WTC11 (cell line): Measurements from ENCODE around the gene NECAB3.
A peak's percentile ranks its signal among the peaks of the same experiment; 100 is the strongest.

ENCODE experiments used
- CTCF ChIP-seq: fragments of 200-600 bp; IDR thresholded peaks from 2 replicates; pipeline ENCODE4 v1.8.0; 2022; ENCODE audit warnings: antibody characterized with exemption
- FOXJ3 ChIP-seq: sonication (generic); formaldehyde crosslinking; IDR thresholded peaks from 2 replicates; pipeline ENCODE4 v1.9.0; 2021; ENCODE audit warnings: missing genetic modification reagents, mild to moderate bottlenecking, borderline replicate concordance
- FOXP1 ChIP-seq: sonication (generic); formaldehyde crosslinking; IDR thresholded peaks from 2 replicates; pipeline ENCODE4 v1.8.0; 2022; ENCODE audit warnings: missing genetic modification reagents, mild to moderate bottlenecking, moderate library complexity, borderline replicate concordance
- NFE2L1 ChIP-seq: sonication (generic); formaldehyde crosslinking; IDR thresholded peaks from 2 replicates; pipeline ENCODE4 v1.8.1; 2023; ENCODE audit warnings: missing genetic modification reagents
- NFYB ChIP-seq: sonication (generic); formaldehyde crosslinking; conservative IDR thresholded peaks from 2 replicates; pipeline ENCODE4 v1.8.0; 2022; ENCODE audit warnings: low read depth, missing genetic modification reagents
- NR2C2 ChIP-seq: sonication (generic); formaldehyde crosslinking; IDR thresholded peaks from 2 replicates; pipeline ENCODE4 v1.8.0; 2022; ENCODE audit warnings: mild to moderate bottlenecking, missing genetic modification reagents
- RELA ChIP-seq: sonication (generic); formaldehyde crosslinking; IDR thresholded peaks from 2 replicates; pipeline ENCODE4 v1.8.1; 2022; ENCODE audit warnings: missing genetic modification reagents, mild to moderate bottlenecking, borderline replicate concordance
- ZNF671 ChIP-seq: fragments of 250-450 bp; sonication (Bioruptor Pico); IDR thresholded peaks from 2 replicates; pipeline ENCODE4 v1.8.0; 2021; ENCODE audit warnings: mild to moderate bottlenecking
- TF ChIP-seq, protein P1 (sequence below): sonication (generic); formaldehyde crosslinking; IDR thresholded peaks from 2 replicates; pipeline ENCODE4 v1.8.0; 2022; ENCODE audit warnings: missing genetic modification reagents
- TF ChIP-seq, protein P2 (sequence below): sonication (generic); formaldehyde crosslinking; IDR thresholded peaks from 2 replicates; pipeline ENCODE4 v1.8.1; 2023; ENCODE audit warnings: mild to moderate bottlenecking, moderate library complexity, missing genetic modification reagents

GRCh38 chr20:33653218-33653899 is 20.9 kb downstream of the NECAB3 start:
- TF ChIP-seq FOXJ3: no peak
- peak; percentile 65 for TF ChIP-seq CTCF
- no peak for TF ChIP-seq NFYB
- TF ChIP-seq RELA: no peak
- no peak for TF ChIP-seq NFE2L1 (CRISPR knock-in tag)
- TF ChIP-seq ZNF671 (CRISPR knock-in tag): no peak
- TF ChIP-seq, protein P1, sequence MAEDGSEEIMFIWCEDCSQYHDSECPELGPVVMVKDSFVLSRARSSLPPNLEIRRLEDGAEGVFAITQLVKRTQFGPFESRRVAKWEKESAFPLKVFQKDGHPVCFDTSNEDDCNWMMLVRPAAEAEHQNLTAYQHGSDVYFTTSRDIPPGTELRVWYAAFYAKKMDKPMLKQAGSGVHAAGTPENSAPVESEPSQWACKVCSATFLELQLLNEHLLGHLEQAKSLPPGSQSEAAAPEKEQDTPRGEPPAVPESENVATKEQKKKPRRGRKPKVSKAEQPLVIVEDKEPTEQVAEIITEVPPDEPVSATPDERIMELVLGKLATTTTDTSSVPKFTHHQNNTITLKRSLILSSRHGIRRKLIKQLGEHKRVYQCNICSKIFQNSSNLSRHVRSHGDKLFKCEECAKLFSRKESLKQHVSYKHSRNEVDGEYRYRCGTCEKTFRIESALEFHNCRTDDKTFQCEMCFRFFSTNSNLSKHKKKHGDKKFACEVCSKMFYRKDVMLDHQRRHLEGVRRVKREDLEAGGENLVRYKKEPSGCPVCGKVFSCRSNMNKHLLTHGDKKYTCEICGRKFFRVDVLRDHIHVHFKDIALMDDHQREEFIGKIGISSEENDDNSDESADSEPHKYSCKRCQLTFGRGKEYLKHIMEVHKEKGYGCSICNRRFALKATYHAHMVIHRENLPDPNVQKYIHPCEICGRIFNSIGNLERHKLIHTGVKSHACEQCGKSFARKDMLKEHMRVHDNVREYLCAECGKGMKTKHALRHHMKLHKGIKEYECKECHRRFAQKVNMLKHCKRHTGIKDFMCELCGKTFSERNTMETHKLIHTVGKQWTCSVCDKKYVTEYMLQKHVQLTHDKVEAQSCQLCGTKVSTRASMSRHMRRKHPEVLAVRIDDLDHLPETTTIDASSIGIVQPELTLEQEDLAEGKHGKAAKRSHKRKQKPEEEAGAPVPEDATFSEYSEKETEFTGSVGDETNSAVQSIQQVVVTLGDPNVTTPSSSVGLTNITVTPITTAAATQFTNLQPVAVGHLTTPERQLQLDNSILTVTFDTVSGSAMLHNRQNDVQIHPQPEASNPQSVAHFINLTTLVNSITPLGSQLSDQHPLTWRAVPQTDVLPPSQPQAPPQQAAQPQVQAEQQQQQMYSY: no peak
- TF ChIP-seq NR2C2: no peak
- TF ChIP-seq, protein P2, sequence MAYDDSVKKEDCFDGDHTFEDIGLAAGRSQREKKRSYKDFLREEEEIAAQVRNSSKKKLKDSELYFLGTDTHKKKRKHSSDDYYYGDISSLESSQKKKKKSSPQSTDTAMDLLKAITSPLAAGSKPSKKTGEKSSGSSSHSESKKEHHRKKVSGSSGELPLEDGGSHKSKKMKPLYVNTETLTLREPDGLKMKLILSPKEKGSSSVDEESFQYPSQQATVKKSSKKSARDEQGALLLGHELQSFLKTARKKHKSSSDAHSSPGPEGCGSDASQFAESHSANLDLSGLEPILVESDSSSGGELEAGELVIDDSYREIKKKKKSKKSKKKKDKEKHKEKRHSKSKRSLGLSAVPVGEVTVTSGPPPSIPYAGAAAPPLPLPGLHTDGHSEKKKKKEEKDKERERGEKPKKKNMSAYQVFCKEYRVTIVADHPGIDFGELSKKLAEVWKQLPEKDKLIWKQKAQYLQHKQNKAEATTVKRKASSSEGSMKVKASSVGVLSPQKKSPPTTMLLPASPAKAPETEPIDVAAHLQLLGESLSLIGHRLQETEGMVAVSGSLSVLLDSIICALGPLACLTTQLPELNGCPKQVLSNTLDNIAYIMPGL (CRISPR knock-in tag): 0 out of 2 replicates have a peak, but pooled peaks have one; percentile 29
- TF ChIP-seq FOXP1 (CRISPR knock-in tag): no peak
